Measurements from ENCODE around the gene RNH1. TPM values are rescaled to one million over a fixed set of nuclear protein-coding genes. Genes with fewer than 3 reads are reported as not detected.

The RNH1 gene
- total RNA-seq, 4 donors from 2014 or later, result 243 to 354 (median 264) TPM

DNA sequence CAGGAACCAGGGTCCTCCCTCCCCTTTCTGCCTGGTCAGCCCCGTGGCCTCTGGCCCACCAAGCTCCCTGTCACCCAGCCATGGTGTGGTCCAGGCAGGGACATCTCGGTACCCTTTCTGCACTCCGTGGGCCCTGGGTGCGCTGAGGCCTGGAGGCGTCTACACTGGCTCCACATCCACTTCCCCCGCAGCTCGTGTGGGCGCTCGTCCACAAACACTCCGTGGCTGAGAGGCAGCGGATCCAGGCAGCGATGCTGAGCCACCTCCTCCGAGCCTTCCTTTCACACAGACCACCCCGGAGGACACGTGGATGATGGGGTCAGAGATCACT lies 16.1 kb downstream of the RNH1 start:
- Histone ChIP-seq H3K27me3 (no peaks in the 10 kb centered on the region), H3K9me3 (no peaks in the 10 kb centered on the region), H3K4me3 (no peak overlapping the region), H3K4me1 (no peaks in the 10 kb centered on the region), H3K36me3 (peaks cover 0 to 82% of the 10 kb centered on the region in 2 donors), H3K27ac (no peak overlapping the region)
- no peak for ATAC-seq
- TF ChIP-seq, protein P1, sequence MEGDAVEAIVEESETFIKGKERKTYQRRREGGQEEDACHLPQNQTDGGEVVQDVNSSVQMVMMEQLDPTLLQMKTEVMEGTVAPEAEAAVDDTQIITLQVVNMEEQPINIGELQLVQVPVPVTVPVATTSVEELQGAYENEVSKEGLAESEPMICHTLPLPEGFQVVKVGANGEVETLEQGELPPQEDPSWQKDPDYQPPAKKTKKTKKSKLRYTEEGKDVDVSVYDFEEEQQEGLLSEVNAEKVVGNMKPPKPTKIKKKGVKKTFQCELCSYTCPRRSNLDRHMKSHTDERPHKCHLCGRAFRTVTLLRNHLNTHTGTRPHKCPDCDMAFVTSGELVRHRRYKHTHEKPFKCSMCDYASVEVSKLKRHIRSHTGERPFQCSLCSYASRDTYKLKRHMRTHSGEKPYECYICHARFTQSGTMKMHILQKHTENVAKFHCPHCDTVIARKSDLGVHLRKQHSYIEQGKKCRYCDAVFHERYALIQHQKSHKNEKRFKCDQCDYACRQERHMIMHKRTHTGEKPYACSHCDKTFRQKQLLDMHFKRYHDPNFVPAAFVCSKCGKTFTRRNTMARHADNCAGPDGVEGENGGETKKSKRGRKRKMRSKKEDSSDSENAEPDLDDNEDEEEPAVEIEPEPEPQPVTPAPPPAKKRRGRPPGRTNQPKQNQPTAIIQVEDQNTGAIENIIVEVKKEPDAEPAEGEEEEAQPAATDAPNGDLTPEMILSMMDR (IDR thresholded peaks at IDR 0.05), result no peak
- TF ChIP-seq POLR2AphosphoS5 (IDR thresholded peaks at IDR 0.05) (no peak), EP300 (IDR thresholded peaks at IDR 0.05) (no peak), POLR2A (IDR thresholded peaks at IDR 0.05) (no peak)
- 81% methylated on average over 12 of the region's 15 CpGs; no CpG with 5 or more reads in 1 of the 2 donors for WGBS, 2 donors (ENCODE audit: low coverage in 1 of 2)

DNA sequence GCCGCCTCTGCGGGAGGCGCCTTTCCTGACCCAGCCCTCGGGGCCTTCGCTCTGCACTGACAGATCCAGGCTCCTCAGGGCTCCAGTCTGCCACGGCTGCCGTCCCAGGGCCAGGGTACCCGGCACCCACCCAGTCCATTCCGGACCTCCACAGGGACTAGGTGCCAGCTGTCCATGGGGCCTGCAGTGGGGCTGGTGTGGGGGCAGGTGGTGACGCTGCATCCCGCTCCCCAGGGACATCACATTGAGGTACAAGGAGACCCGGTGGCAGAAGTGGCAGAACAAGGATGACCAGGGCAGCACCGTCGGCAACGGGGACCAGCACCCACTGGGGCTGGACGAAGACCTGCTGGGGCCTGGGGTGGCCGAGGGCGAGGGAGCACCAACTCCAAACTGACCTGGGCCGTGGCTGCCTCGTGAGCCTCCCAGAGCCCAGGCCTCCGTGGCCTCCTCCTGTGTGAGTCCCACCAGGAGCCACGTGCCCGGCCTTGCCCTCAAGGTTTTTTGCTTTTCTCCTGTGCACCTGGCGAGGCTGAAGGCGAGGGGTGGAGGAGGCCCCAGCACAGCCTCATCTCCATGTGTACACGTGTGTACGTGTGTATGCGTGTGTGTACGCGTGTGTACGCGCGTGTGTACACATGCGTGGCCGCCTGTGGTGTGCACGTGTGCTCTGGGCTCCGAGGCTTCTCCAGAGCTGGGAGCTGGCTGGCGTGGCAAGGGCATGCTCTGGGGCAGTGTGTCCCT lies 16.7 kb downstream of the RNH1 start:
- H3K4me1 ChIP-seq, result no peaks in the 10 kb centered on the region
- H3K27me3 ChIP-seq, result no peaks in the 10 kb centered on the region
- H3K36me3 ChIP-seq, result peaks cover 0 to 77% of the 10 kb centered on the region in 2 donors
- H3K9me3 ChIP-seq, result no peaks in the 10 kb centered on the region
- ATAC-seq, result no peak
- no peak overlapping the region for H3K4me3 ChIP-seq
- H3K27ac ChIP-seq, result no peak overlapping the region
- no peak for TF ChIP-seq POLR2AphosphoS5 (IDR thresholded peaks at IDR 0.05)
- no peak for TF ChIP-seq EP300 (IDR thresholded peaks at IDR 0.05)
- TF ChIP-seq POLR2A (IDR thresholded peaks at IDR 0.05), result no peak
- TF ChIP-seq, protein P1 (IDR thresholded peaks at IDR 0.05), result no peak
- WGBS, 2 donors (ENCODE audit: low coverage in 1 of 2), result 90% methylated on average over 2 of the region's 38 CpGs; no CpG with 5 or more reads in 1 of the 2 donors

DNA sequence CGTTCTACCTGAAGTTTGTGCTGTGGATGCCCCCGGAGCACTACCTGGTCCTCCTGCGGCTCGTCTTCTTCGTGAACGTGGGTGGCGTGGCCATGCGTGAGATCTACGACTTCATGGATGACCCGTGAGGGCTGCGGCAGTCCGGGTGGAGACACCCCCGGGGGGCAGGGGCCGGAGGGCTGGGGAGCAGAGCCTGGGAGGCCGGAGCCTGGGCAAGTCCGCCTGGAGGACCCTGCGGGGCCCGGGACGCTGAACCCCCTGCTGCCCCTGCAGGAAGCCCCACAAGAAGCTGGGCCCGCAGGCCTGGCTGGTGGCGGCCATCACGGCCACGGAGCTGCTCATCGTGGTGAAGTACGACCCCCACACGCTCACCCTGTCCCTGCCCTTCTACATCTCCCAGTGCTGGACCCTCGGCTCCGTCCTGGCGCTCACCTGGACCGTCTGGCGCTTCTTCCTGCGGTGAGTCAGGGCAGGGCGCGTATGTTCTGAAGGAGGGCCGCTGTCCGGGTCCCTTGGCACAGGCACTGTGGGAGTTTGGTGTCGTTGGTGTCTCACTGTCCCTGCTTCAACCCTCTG lies 17.3 kb downstream of the RNH1 start:
- Histone ChIP-seq H3K4me3 (no peak overlapping the region), H3K36me3 (peaks cover 0 to 70% of the 10 kb centered on the region in 2 donors), H3K27ac (no peak overlapping the region), H3K9me3 (no peaks in the 10 kb centered on the region), H3K4me1 (no peaks in the 10 kb centered on the region), H3K27me3 (no peaks in the 10 kb centered on the region)
- no peak for ATAC-seq
- WGBS, 2 donors (ENCODE audit: low coverage in 1 of 2), result 98% methylated on average over 11 of the region's 37 CpGs; no CpG with 5 or more reads in 1 of the 2 donors
- TF ChIP-seq EP300 (IDR thresholded peaks at IDR 0.05), result no peak
- no peak for TF ChIP-seq POLR2AphosphoS5 (IDR thresholded peaks at IDR 0.05)
- TF ChIP-seq, protein P1 (IDR thresholded peaks at IDR 0.05), result no peak
- no peak for TF ChIP-seq POLR2A (IDR thresholded peaks at IDR 0.05)

DNA sequence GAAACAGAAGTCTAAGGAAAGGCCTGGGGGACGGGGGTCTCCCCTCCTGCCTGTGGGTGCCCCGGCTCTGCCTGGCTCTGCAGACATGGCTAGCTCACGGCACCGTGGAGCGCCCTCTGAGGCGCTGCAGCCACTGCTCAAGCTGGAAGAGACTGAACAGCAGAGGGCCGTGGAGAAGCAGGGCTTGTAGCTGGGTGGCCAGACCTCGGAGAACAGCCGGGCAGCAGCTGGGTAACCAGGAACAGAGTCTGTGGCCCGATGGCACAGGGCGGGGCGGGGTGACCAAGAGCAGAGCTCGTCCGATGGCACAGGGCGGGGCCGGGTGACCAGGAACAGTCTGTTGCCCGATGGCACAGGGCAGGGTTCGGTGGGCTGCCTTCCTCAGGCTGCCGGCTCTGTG lies 18.1 kb downstream of the RNH1 start:
- Histone ChIP-seq H3K36me3 (peaks cover 0 to 63% of the 10 kb centered on the region in 2 donors), H3K9me3 (no peaks in the 10 kb centered on the region), H3K27ac (no peak overlapping the region), H3K27me3 (no peaks in the 10 kb centered on the region), H3K4me3 (no peak overlapping the region), H3K4me1 (no peaks in the 10 kb centered on the region)
- 100% methylated on average over 1 of the region's 19 CpGs; no CpG with 5 or more reads in 1 of the 2 donors for WGBS, 2 donors (ENCODE audit: low coverage in 1 of 2)
- ATAC-seq, result no peak
- no peak for TF ChIP-seq EP300 (IDR thresholded peaks at IDR 0.05)

DNA sequence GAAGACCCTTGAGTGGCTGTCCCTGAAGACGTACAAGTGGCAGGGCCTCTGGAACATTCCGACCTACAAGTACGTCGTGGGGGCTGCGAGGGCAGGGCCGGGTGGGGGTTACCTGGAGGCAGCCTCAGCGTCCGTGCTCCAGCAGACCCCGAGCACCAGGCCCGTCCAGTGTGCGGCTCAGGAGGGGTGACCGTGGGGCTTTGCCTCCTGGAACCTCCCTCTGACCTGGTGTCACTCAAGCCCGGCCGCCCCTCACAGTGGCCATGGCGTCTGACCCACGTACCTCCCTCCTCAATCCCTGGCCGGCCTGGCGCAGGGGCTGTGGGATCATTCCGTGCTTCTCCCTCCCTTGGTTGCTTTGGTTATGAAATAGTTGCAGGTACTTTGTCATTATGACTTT lies 18.5 kb downstream of the RNH1 start:
- ATAC-seq, result no peak
- H3K27ac ChIP-seq, result no peak overlapping the region
- no peaks in the 10 kb centered on the region for H3K27me3 ChIP-seq
- no peaks in the 10 kb centered on the region for H3K4me1 ChIP-seq
- H3K9me3 ChIP-seq, result no peaks in the 10 kb centered on the region
- no peak overlapping the region for H3K4me3 ChIP-seq
- TF ChIP-seq POLR2A (IDR thresholded peaks at IDR 0.05) (no peak), EP300 (IDR thresholded peaks at IDR 0.05) (no peak), POLR2AphosphoS5 (IDR thresholded peaks at IDR 0.05) (no peak)
- TF ChIP-seq, protein P1 (IDR thresholded peaks at IDR 0.05), result no peak
- peaks cover 0 to 59% of the 10 kb centered on the region in 2 donors for H3K36me3 ChIP-seq
- 94% methylated on average over 6 of the region's 19 CpGs; no CpG with 5 or more reads in 1 of the 2 donors for WGBS, 2 donors (ENCODE audit: low coverage in 1 of 2)
